Body of pancreas (tissue), 4 donors: ENCODE results near the gene RIN3. TPM values are rescaled to one million over a fixed set of nuclear protein-coding genes. Genes with fewer than 3 reads are reported as not detected.
A peak's percentile ranks its signal among the peaks of the same experiment; 100 is the strongest.

Source experiments
- ATAC-seq: fragments of 150-250 bp; one replicate; pipeline ENCODE4 v1.9.1; 2016
- DNase-seq, 4 donors: peaks; one replicate each; pipeline ENCODE4 v3.0.0-alpha.2; 2019
- H3K27ac ChIP-seq, 4 donors: fragments of 200-600 bp; sonication (generic); 1 replicate in 3 of 4; 2 replicates in 1 of 4; pipeline versions ENCODE4 v1.5.1 to v1.6.1; 2016 to 2019; ENCODE audit warnings: mild to moderate bottlenecking in 1 of 4, mixed read lengths in 1 of 4, moderate library complexity in 1 of 4
- H3K27me3 ChIP-seq, 2 donors: fragments of 200-600 bp; sonication (generic); one replicate each; pipeline ENCODE4 v1.6.0; 2016; ENCODE audit warnings: mild to moderate bottlenecking in 1 of 2
- H3K36me3 ChIP-seq, 2 donors: fragments of 200-600 bp; sonication (generic); replicated peaks in 1 of 2; 2 replicates each; pipeline ENCODE4 v1.5.1; 2016; ENCODE audit warnings: low read depth in 2 of 2; ENCODE audit not compliant: insufficient read depth in 1 of 2
- H3K4me1 ChIP-seq: fragments of 200-600 bp; sonication (generic); one replicate; pipeline ENCODE4 v1.6.0; 2016
- H3K4me3 ChIP-seq, 2 donors: fragments of 200-600 bp; sonication (generic); 1 replicate in 1 of 2; 2 replicates in 1 of 2; pipeline ENCODE4 v1.5.1; 2016 to 2019
- H3K9me3 ChIP-seq, 3 donors: fragments of 200-600 bp; sonication (generic); 1 replicate in 2 of 3; 2 replicates in 1 of 3; pipeline ENCODE4 v1.5.1; 2016
- CTCF ChIP-seq, 7 experiments: fragments of 450-650 bp in 4 of 7; fragments of 200-600 bp in 3 of 7; sonication (generic) in 3 of 7; IDR thresholded peaks; one replicate each; pipeline ENCODE4 v1.5.1; 2016 to 2019; ENCODE audit warnings: antibody characterized with exemption in 7 of 7
- POLR2A ChIP-seq, 3 donors: fragments of 450-650 bp; IDR thresholded peaks; one replicate each; pipeline ENCODE4 v1.6.1; 2016; ENCODE audit warnings: antibody characterized with exemption in 3 of 3, mild to moderate bottlenecking in 2 of 3
- WGBS, 2 donors: methylation state at CpG; one replicate each; pipeline ENCODE4 v1.1.5; 2017; 5-methylcytosine and 5-hydroxymethylcytosine counted together
- intact Hi-C: fragments of 100-400 bp; cut with DNase I; formaldehyde crosslinking; loops from one replicate; pipeline ENCODE4 v1.15.1; 2023
- total RNA-seq, 2 donors: library from RNA; depleted of rRNA; stranded (reverse); fragments of >200 nt; gene quantifications; one replicate each; pipeline ENCODE4 v1.1.0, GENCODE V29; 2016

RIN3 gene
- total RNA-seq, 2 donors from 2014 or later = 2.6 to 3.3 TPM

DNA sequence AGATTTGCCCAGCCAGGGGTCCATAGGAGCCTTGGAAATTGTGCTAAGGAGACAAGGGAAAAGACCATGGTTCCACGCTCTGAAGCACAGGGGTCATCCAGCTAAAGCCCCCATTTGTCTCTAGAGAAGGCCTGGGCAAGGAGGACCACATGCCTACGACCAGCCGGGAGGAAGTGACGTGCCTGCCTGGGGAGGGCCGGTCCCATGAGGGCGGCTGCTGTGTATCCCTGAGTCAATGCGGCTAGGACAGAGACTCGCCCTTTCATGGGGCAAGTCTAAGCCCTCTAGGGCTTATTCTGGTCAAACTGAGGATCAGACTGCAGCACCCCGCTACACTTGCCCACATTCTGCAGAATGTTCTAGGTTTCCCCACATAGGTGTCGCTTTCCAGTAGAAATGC, 20.6 kb upstream of the RIN3 start:
- no peaks in the 10 kb centered on the region for H3K4me1 ChIP-seq
- no peaks in the 10 kb centered on the region for H3K27me3 ChIP-seq
- DNase-seq (no peak), ATAC-seq (no peak)
- TF ChIP-seq POLR2A (IDR thresholded peaks at IDR 0.05) (no peak), CTCF (IDR thresholded peaks at IDR 0.05) (no peak)
- intact Hi-C loops = no loop called here
- no peaks in the 10 kb centered on the region for H3K36me3 ChIP-seq
- no peaks in the 10 kb centered on the region for H3K9me3 ChIP-seq
- no peak overlapping the region for H3K27ac ChIP-seq
- 79 to 81% methylated on average over 6 to 10 of the region's 10 CpGs for WGBS, 2 donors
- no peak overlapping the region for H3K4me3 ChIP-seq

DNA sequence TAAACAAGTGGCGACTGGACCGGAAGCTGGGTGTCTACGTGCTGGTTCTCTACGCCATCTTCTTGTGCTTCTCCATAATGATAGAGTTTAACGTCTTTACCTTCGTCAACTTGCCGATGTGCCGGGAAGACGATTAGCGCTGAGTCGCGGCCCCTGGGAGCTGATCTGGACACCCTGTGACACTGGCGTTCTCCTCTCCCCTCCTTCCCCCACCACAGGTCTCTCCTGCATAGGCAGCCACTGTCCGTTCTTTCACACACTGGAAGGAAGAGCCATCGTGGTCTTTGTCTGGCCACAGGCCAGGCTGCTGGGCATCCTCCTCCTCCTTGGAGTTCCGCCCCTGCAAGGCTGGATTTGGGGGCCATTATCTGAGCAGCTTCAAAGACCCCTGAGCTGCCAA, 20.1 kb upstream of the RIN3 start:
- intact Hi-C loops = no loop called here
- WGBS, 2 donors = 79 to 82% methylated on average over 16 of the region's 16 CpGs
- Histone ChIP-seq H3K4me1 (no peaks in the 10 kb centered on the region), H3K9me3 (no peaks in the 10 kb centered on the region), H3K4me3 (no peak overlapping the region), H3K36me3 (no peaks in the 10 kb centered on the region), H3K27me3 (no peaks in the 10 kb centered on the region), H3K27ac (no peak overlapping the region)
- TF ChIP-seq CTCF (IDR thresholded peaks at IDR 0.05) (no peak), POLR2A (IDR thresholded peaks at IDR 0.05) (no peak)
- ATAC-seq (no peak), DNase-seq (no peak)

GRCh38 chr14:92494512-92494911, 19.1 kb upstream of the RIN3 start:
- no peak overlapping the region for H3K4me3 ChIP-seq
- H3K36me3 ChIP-seq = no peaks in the 10 kb centered on the region
- no peaks in the 10 kb centered on the region for H3K27me3 ChIP-seq
- no peak overlapping the region for H3K27ac ChIP-seq
- H3K9me3 ChIP-seq = no peaks in the 10 kb centered on the region
- 53 to 60% methylated on average over 4 of the region's 4 CpGs for WGBS, 2 donors
- no peak for DNase-seq
- TF ChIP-seq CTCF (IDR thresholded peaks at IDR 0.05) = no peak
- no peak for TF ChIP-seq POLR2A (IDR thresholded peaks at IDR 0.05)
- no peaks in the 10 kb centered on the region for H3K4me1 ChIP-seq
- ATAC-seq = no peak
- intact Hi-C loops = no loop called here

DNA sequence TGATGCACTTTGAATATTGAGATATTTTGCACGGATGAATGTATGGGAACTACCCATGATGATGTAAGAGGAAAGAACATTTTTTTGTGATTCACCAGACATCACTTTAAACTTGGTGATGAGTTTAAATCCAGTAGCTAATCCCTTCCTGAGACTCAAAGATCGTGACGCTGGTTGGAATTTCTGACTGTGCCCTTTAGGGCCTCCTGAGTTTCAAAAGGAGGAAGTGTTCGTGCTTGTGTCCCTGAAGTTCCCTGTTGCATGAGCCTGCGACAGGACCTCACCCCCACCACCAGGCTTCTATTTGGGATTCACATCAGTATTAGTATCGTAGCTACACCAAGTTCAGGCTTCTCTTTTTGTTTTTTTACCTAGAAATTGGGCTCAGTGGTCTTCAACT, 18.6 kb upstream of the RIN3 start:
- no peak for TF ChIP-seq CTCF (IDR thresholded peaks at IDR 0.05)
- no peak for TF ChIP-seq POLR2A (IDR thresholded peaks at IDR 0.05)
- Histone ChIP-seq H3K4me1 (no peaks in the 10 kb centered on the region), H3K27ac (no peak overlapping the region), H3K4me3 (no peak overlapping the region), H3K9me3 (no peaks in the 10 kb centered on the region), H3K36me3 (no peaks in the 10 kb centered on the region), H3K27me3 (no peaks in the 10 kb centered on the region)
- peak in 1 of 4 donors; percentile 63 for DNase-seq
- 43 to 70% methylated on average over 6 of the region's 6 CpGs for WGBS, 2 donors
- ATAC-seq = no peak
- intact Hi-C loops = no loop called here

GRCh38 chr14:92496191-92496857, 17.3 kb upstream of the RIN3 start:
- no peak for DNase-seq

More at GRCh38 chr14:92496191-92496857, 17.3 kb upstream of the RIN3 start:
- no peaks in the 10 kb centered on the region for H3K4me1 ChIP-seq
- no peaks in the 10 kb centered on the region for H3K36me3 ChIP-seq
- no peak overlapping the region for H3K27ac ChIP-seq
- no peaks in the 10 kb centered on the region for H3K9me3 ChIP-seq
- H3K27me3 ChIP-seq = no peaks in the 10 kb centered on the region
- ATAC-seq = no peak
- WGBS, 2 donors = 65 to 66% methylated on average over 6 of the region's 6 CpGs
- no peak overlapping the region for H3K4me3 ChIP-seq
- TF ChIP-seq POLR2A (IDR thresholded peaks at IDR 0.05) (no peak), CTCF (IDR thresholded peaks at IDR 0.05) (no peak)
- intact Hi-C loops = no loop called here
